ENCODE measurements around the gene VAV2. TPM values are rescaled to one million over a fixed set of nuclear protein-coding genes. Genes with fewer than 3 reads are reported as not detected.

Gene VAV2
- total RNA-seq, 4 donors from 2014 or later, result 9.1 to 13.5 (median 10.1) TPM

GRCh38 chr9:133835262-133835901, 156.7 kb downstream of the VAV2 start:
- peaks cover 9 to 19% (median 12%) of the 10 kb centered on the region in 4 donors for H3K4me1 ChIP-seq
- H3K9me3 ChIP-seq, result no peaks in the 10 kb centered on the region
- 92% methylated on average over 17 of the region's 22 CpGs for WGBS
- no peak overlapping the region for H3K4me3 ChIP-seq
- intact Hi-C loops (cut with DNase I), result no loop called here
- H3K27me3 ChIP-seq, result no peaks in the 10 kb centered on the region
- TF ChIP-seq POLR2A (IDR thresholded peaks at IDR 0.05; ENCODE audit: low read depth) (no peak), EP300 (IDR thresholded peaks at IDR 0.05) (no peak), CTCF (IDR thresholded peaks at IDR 0.05) (no peak), POLR2AphosphoS5 (IDR thresholded peaks at IDR 0.05) (no peak)
- H3K27ac ChIP-seq (replicated peaks in 1 of 4), result no peak overlapping the region
- DNase-seq (ENCODE audit: extremely low spot score), result no peak
- H3K36me3 ChIP-seq, result peaks cover 0 to 19% (median 4%) of the 10 kb centered on the region in 4 donors

- H3K27me3 ChIP-seq, result no peaks in the 10 kb centered on the region
- no peak overlapping the region for H3K4me3 ChIP-seq
- TF ChIP-seq CTCF (IDR thresholded peaks at IDR 0.05) (no peak), POLR2AphosphoS5 (IDR thresholded peaks at IDR 0.05) (no peak), POLR2A (IDR thresholded peaks at IDR 0.05; ENCODE audit: low read depth) (no peak), EP300 (IDR thresholded peaks at IDR 0.05) (no peak)
- H3K27ac ChIP-seq (replicated peaks in 1 of 4), result no peak overlapping the region
- DNase-seq (ENCODE audit: extremely low spot score), result no peak
- no peaks in the 10 kb centered on the region for H3K9me3 ChIP-seq
- intact Hi-C loops (cut with DNase I), result no loop called here
- peaks cover 0 to 12% (median 4%) of the 10 kb centered on the region in 4 donors for H3K4me1 ChIP-seq
- 91% methylated on average over 22 of the region's 29 CpGs for WGBS
- peaks cover 0 to 19% (median 6%) of the 10 kb centered on the region in 4 donors for H3K36me3 ChIP-seq
Observed at GRCh38 chr9:133834080-133834976, 157.8 kb downstream of the VAV2 start.

GRCh38 chr9:133833388-133834025, 158.6 kb downstream of the VAV2 start:
- H3K36me3 ChIP-seq, result peaks cover 0 to 19% (median 6%) of the 10 kb centered on the region in 4 donors
- no peaks in the 10 kb centered on the region for H3K9me3 ChIP-seq
- 91% methylated on average over 15 of the region's 22 CpGs for WGBS
- H3K27ac ChIP-seq (replicated peaks in 1 of 4), result no peak overlapping the region
- H3K27me3 ChIP-seq, result no peaks in the 10 kb centered on the region
- no peak overlapping the region for H3K4me3 ChIP-seq
- TF ChIP-seq EP300 (IDR thresholded peaks at IDR 0.05) (no peak), POLR2AphosphoS5 (IDR thresholded peaks at IDR 0.05) (no peak), CTCF (IDR thresholded peaks at IDR 0.05) (no peak), POLR2A (IDR thresholded peaks at IDR 0.05; ENCODE audit: low read depth) (no peak)
- intact Hi-C loops (cut with DNase I), result no loop called here
- H3K4me1 ChIP-seq, result peaks cover 0 to 12% (median 4%) of the 10 kb centered on the region in 4 donors
- no peak for DNase-seq (ENCODE audit: extremely low spot score)

GRCh38 chr9:133832877-133833276, 159.2 kb downstream of the VAV2 start:
- no peak overlapping the region for H3K4me3 ChIP-seq
- peaks cover 0 to 19% (median 6%) of the 10 kb centered on the region in 4 donors for H3K36me3 ChIP-seq
- 100% methylated on average over 1 of the region's 8 CpGs for WGBS
- H3K27me3 ChIP-seq, result no peaks in the 10 kb centered on the region
- intact Hi-C loops (cut with DNase I), result no loop called here
- no peak for TF ChIP-seq POLR2A (IDR thresholded peaks at IDR 0.05; ENCODE audit: low read depth)
- no peak for TF ChIP-seq CTCF (IDR thresholded peaks at IDR 0.05)
- TF ChIP-seq POLR2AphosphoS5 (IDR thresholded peaks at IDR 0.05), result no peak
- no peak for TF ChIP-seq EP300 (IDR thresholded peaks at IDR 0.05)
- peaks cover 0 to 12% (median 4%) of the 10 kb centered on the region in 4 donors for H3K4me1 ChIP-seq
- no peak overlapping the region for H3K27ac ChIP-seq (replicated peaks in 1 of 4)
- H3K9me3 ChIP-seq, result no peaks in the 10 kb centered on the region
- no peak for DNase-seq (ENCODE audit: extremely low spot score)

All from esophagus muscularis mucosa (tissue), 4 donors.